Measurements from ENCODE around the gene ZNF521.

Gene ZNF521

DNA sequence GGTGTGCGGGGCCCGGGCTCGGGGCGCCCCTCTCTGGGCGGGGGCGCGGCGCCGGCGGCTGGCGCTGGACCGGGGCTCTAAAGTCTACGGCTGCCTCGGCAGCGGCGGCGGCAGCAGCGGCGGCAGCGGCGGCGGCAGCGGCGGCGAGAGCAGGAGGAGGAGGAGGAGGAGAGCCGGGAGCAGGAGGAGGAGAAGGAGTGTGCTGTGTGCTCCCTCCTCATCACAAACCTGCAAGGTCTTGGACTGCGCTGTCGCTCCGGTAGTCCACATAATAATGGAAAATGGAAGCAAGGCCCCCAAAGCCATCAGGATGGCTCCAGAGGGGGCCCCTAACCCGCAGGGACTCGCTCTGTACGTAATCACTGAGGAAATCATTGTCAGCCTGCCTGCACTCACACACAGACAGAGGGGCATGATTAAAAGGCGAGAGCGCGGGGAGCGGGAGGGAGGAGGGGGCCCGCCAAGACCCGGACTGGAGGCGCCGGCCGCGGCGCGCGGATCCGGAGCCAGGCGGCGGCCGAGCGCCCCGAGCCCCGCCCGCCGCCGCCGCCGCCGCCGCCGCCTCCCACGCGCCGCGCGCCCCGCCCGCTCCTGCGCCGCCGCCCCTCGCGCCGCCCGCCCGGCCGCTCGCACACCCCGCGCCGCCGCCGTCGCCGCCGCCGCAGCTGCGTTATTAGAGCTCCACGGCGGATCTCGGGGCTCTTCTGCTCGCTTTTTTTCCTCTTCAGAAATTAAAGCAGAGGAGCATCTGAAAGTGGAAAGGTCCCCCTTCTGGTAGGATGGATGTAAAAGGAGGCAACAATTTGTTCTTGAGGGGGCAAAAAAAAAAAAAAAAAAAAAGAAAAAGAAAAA is at the start of gene ZNF521:
TSS of gene ZNF521 (minus strand) at position 390 of the 852 bp plus-strand sequence. CDS start 1,220 bp downstream, outside the sequence.
- peak; percentile 93 for DNase-seq

DNA sequence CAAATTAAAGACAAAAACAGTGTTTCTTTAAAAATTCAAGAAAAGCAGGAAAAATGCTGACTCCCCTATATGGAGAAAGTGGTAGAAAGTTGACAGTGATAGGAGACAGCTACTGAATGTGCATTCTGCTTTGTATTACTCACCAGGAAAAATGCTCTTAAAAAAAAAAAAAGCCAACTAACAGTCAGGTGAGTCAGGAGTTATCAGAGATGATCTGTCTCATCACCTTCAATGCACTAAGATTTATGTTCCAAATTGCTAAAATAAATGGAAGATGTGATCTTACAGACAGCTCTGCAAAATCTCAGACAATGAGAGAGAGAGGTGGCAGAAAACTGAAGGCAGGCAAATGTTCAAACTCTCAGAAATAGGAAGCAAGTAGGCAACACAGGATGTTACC is 47.6 kb upstream of the ZNF521 start:
- DNase-seq, result no peak

DNA sequence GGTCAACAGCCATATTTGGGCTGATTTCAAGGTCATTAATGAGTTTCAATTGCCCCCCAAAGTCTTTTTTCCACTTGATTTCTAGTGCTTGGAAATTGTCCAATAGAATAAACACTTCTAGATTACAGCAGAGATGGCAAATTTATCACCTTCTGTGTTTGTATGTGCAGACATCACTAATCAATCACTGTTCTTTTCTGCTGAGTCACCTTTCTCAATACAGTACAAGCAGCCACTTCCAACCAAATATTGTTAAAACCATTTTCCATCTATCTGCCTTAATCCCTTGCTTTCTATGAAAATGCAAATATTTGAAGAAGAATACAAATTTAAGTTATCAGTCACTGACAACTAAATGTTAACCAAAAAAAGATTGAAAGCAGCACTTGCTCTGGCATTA is 40.2 kb upstream of the ZNF521 start:
- no peak for DNase-seq

DNA sequence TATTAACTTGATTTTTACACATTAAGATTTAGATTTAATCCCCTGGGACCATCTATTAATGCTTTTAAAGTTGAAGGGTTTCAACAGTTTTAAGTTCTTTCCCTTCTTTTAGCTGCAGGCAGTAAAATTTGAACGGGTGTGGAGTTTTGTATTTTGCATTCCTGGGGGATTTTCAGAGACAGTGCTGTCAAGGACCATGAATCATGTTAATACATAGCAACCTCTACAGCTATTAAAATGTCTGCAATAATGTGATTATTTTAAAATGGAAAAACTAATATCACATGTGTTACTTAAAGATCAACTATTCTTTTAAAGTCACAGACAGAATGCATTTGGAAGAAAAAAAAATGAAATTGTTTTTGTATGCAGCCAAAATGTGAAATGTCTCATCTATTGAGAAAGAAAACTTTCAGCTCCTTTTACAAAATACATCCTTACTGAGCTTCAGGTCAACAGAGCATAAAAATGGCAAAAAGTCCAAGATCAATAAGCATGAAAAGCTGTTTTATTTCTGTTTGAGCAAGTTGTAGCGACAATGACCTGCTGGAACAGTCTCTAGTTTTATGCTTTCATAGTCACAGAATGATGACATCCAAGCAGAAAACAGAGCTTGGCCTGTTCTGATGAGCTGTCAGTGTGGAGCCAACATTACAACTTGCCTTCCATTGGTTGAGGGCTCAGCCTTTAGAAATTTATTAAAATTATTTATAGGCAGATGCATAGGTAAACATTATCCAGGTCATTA is 21.6 kb upstream of the ZNF521 start:
- no peak for DNase-seq

DNA sequence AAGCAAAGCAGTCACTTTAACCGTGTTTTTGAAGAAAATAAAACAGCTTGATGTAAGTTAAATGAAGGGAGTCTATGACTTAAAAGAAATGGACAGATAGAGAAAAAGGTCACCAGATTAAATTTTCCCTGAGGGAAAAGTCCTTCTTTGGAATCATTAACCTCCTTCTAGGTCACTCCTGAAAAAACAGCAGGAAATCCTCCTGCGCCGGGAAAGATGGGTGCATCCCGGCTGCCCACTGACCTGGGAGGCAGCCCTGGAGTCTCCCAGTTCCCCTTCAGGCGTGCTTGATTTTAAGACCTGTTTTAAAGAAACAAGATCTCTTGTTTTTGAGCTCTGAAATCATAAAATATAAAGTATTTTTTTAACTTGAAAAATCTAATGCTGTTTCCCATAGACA is 18.4 kb upstream of the ZNF521 start:
- no peak for DNase-seq

DNA sequence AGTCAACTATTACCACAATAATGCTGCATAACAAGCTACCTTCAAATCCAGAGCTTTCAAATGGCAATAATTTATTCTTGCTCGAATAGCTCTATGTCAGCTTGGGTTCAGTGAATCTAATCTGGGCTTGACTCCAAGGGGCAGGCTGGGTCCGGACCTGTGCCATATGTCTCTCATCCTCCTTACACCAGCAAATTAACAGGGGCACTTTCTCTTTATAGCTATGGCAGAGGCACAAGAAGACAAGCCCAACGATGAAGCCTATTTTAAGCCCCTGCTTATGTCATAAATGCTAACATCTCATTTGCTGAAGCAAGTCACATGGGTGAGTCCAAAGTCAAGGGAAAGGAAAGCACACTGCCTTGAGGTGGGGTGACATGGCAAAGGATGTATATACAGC is 13.3 kb upstream of the ZNF521 start:
- no peak for DNase-seq

DNA sequence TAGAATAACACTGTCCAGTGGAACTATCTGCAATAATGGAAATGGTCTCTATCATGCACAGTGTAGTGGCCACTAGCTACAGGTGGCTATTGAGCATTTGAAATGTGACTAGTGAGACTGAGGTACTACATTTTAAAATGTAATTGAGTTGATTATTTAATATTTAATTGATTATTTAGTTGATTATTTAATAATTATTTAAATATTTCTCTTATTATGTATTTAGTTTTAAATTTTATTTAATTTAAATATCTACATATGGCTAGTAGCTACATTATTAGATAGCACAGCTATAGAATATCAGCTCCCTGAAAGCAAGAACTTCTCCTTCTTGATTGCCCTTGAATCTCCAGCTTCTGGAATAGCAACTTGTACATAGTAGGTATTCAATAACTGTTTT is 12.8 kb upstream of the ZNF521 start:
- DNase-seq, result no peak

DNA sequence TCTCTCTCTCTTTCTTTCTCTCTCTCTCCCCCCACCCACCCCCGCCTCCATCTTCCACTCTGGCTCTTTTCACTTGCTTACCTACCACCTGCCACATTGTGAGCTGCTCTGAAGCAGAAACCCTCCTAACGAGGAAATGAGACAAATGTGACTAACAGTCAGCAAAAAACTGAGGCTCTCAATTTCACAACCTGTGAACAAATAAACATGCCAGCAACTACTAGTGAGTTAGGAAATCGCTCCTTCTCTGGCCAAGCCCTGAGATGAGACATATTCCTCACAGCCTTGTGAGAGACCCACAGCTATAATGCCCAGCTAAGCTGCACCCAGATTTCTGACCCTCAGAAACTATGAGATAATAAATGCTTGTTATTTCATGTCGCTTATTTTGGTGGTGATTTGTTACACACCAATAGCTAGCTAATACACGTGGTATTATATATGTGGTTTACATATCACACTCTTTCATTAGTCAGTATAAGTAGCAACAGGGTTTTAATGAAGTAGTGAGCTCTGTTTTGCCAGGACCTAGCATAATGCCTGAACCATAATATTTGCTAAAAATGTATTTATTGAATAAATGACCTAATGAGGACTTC is 8.4 kb upstream of the ZNF521 start:
- DNase-seq, result no peak

DNA sequence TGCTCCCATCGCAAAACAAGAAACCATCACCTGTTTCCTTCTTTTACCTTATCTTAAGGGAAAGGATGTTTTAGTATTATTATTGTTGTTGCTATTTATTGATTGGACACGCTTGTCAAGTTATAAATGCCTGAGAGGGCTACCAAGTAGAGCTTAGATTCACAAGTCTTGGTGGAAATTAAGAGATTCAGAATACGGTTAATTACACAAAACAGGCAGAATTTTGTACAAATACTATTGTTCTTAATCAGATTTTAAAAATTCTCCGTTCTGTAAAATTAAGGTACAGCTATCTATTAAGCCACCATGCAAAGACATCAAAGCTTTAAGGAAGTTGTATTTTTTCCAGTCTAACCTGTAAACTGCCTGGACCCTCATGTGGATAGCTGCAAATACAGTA is 1.1 kb upstream of the ZNF521 start:
- no peak for DNase-seq

DNA sequence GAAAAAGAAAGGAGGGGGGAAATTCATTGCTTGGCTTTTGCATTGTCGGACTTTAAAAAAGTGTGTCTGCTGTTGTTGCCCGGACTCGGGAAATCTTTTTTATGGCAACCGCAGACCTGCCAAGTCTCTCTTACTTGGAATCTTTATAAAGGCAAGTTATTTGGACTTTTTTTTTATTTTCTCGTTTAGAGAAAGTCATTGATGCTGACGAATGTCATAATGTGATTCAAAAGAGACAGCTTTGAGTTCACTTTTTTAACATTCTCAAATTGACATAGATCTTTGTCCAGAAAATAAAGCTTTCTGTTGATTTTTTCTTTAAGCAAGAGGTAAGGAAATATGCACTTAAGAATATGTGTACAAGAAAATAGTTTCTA is 651 bp upstream of the ZNF521 start:
- DNase-seq, result no peak

DNA sequence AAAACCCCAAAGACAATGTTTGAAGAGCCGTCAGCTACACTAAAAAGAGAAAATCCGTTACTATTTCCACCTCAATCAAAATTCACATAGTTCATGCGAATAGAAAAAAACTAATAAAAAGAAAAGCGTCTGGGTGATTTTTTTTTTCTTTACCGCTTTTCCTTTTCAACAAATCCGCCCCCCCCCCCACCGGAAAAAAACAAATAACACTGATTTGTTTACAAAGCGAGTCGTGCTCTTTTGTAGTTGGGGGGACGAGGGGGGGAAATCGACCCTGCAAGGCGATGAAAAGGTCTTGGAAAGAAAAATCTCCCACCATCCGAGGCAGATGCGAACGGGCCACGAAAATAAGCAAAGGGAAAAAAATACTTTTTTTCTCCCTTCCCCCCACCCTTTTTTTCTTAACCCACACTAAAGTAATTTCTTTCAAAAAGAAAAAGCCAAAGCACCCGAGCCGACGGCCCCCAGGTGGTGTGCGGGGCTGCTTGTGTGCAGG is 638 bp downstream of the ZNF521 start:
- no peak for DNase-seq

DNA sequence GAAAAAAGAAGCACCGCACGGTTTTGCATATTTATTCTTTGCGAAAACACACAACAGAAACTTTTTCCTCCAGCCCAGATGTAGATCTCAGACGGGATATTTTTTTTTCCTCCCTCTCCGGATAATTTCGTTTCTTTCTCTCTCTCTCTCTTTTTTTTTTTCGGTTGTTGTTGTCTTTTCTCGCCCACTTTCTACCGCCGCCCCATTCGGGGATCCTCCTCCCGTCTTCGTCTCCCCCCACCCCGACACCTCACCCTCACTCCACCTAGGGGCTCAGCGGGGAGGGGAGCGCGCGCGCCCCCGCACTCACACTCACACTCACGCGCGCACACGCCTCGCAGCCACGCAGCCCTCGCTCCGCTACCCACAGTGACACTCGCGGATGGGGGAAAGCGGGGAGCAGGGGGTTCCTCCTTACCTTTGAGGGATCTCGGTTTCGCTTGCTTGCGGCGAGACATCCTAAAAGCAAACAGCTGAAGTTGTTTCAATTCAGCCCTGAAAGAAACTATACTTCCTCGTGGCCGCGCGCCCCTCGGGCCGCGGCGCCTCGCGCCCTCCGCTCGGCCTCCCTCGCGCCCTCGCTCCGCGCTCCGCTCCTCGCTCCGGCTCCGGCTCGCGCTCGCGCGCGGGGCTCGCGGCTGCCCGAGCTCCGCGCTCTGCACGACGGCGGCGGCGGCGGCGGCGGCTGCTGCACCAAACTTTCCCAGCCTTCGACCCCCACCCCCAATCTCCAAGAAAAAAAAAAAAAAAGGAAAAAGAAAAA is 1.3 kb downstream of the ZNF521 start:
- peak; percentile 59 for DNase-seq

DNA sequence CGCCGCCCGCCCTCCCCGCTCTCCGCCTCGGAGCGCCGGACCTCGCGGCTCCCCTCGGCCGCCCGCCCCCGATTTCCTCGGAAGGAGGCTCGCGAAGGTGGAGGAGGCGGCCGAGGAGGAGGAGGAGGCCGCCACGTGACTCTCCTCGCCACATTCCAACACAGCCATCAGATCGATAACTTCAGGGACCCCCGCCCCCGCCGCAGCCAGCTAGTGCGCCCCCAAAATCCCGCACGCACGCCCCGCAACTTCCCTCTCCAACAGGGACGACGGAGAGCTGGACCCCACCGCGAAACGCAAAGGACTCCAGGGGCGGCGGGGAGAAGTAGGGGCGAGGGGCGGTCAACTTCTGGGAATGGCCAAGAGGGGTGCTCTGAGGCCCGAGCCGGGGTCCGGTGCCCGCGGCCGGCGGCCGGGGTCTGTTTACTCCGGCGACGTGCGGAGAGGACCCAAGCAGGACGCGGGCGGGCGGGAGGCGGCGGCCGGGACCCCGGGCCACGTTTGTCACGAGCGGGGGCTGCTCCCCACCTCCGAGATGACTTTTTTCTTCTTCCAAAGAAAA is 2.0 kb downstream of the ZNF521 start:
- peak; percentile 42 for DNase-seq

DNA sequence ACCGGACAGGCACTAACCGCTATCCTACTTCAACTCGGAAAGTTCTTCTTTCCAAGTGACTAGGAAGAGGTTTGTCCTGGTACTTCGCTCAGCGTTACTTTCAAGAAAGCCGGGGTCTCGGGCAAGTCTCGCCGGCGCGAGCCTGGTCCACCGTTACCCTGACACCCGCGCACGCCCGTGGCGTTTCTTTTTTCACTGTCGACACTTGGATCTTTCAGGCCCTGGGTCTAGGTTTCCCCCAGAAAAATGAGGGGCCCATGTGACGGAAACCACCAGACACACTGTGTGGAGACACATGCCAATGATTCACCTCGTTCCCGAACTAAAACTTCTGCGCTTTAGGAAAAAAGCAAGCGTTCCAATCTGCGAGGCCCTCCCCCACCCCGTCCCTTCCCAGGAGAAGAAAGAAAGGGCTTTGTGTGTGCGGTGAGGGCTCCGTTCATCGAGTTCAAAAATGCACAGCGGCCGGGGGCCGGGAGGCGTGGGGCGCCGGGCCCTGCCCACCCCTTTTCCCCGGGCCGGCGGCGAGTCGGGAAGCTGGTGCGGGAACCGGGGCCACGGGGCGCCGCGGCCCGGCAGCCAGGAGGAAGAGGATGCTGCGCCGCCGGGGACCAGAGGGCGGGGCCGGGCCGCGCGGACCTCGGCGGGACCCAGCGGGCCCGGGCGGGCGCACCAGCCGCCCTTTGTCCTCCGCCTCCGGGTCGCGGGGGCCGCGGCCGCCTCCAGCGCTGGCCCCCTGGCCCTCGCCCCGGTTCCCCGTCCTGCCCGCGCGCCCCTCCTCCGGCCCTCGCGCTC is 2.6 kb downstream of the ZNF521 start:
- peak; percentile 48 for DNase-seq

DNA sequence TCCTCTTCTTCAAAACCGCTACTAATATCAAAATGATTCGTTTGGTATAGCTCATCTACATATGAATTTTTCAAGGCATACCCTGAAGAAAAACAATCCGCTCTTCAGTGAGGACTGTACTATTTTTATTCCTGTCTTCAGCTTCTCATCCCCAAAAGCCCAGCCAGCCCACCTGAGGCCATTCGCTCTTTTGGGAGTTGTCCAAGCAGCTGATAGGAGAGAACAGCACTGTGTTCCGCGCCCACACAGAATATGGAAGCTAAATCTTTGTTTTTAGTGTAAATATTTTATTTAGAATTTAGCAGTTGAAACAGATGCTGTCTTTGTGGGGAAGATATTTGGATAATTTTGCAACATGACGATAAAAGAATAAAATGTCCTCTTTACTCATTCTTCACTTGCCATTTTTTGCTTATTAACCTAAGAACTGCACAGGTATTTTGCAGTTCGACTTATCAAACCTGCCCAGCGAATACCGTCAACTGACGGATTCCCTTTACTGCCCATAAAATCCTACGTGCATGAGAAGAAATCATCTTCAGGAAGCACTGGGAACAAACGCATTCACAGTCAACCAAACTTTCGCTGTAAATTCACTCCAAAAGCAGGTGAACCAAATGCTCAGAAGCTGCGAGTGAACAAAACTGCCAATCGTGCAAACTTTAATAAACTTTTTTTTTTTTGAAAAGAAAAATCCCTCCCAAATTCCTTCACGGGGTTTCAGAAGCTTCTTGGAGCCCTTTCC is 3.4 kb downstream of the ZNF521 start:
- no peak for DNase-seq

DNA sequence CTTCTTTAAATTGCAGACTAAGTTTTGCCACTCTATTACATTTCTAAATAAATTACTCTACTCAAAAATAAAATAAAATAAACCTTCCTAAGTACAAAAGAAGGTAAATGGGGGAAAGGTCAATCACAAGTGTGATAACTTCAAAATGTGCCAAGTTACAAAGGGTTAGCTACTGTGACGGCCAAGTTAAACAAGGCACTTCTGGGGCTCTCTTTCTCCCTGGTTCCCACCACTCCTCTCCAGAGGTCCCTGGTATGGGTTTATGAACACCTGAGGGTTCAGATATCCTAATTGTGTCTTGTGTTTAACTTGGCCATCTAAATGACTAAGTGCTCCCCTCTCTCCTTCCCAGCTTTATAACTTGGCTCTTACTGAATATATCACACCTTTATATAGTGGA is 5.4 kb downstream of the ZNF521 start:
- no peak for DNase-seq

DNA sequence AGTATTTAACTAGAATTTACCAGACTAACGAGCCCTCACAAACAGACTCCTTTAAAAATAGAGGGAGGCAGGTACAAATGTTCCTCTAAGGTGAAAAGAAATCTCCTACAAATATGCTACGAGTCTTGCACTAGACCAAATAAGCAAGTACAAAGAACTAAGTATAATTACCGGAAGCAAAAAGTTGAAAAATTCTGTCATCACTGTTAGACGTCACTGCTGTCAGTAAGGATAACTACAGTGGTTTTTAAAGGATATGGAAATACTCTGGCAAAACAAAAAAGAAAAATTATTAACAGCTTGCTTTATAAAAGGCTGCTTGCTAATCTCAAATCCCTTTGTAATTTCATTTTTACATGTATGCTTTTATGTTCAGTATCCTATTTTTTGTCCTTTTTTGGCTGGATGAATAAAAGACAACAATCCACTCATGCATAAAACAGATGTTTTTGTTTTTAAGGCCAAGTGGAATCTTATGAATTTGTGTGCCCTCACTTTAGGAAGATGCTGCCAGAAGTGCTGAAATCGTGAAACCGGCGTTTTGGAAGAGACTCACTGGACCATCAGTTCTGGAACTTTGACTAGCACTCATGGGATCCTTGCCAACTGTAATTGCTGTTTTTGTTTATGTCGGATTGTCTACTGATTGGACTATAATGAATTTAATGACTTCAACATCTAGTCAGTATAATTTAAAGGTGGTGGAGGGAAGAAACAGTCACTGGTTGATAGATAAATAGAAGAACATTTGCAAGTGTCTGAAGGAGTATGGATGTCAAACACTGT is 6.7 kb downstream of the ZNF521 start:
- DNase-seq, result no peak

DNA sequence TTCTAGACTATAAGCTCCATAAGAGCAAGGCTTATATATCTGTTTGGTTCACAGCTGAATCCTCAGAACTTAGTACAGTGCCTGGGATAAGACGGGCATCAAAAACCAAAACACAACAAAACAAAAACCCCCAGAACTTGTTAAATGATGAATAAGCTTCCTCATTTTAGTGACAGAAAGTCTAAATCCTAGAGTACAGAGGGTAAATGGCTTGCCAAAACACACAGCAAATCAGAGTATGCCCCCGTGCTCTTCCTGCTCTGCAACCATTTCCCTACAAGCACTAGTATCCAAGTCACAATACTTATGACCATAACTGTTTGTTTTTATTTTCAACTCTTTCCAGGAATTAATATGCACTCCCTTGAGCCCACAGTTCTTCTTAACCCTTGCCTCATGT is 10.1 kb downstream of the ZNF521 start:
- DNase-seq, result no peak

DNA sequence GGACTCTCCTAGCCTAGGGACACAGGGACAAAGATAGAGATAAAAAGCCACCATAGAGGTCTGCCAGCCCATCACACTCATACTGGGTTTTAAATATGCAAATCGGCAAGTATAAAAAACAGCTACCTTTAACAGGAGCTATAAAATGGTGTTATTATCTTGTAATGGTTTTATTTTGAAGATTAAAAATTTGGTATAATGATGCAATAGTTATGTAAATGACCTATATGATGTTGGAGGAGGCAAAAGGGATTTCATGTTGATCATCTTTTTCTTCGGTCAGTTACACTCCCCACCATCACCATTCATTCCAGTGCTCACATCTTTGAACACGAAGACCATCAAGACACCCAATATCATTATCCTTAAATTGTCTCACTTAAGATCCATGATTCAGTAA is 11.2 kb downstream of the ZNF521 start:
- no peak for DNase-seq

DNA sequence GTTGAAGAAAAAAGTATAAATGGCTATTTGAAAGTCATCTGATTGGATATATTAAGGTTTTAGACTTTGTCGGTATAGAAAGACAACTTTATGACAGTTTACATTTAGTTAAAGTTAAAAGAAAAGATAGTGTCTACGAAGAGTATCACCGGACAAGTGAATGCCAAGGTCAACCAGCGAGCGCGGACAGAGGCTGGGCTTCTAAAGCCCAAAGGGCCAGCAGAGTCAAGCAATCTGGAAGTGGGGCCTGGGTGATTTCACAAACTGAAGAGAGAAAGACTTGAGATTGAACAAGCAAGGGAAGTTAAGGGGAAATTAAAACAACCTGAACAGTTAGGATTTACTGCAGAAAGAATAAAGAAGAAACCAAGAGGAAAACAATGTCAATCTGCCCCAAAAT is 16.3 kb downstream of the ZNF521 start:
- no peak for DNase-seq
